Measurements from ENCODE around the gene FABP7. TPM values are rescaled to one million over a fixed set of nuclear protein-coding genes. Genes with fewer than 3 reads are reported as not detected.
A peak's percentile ranks its signal among the peaks of the same experiment; 100 is the strongest.

Gene FABP7
- total and polyA plus RNA-seq, 2 of the 13 experiments (the other 11 are each of a cell fraction or from before 2014, with no cell fraction given): not detected

DNA sequence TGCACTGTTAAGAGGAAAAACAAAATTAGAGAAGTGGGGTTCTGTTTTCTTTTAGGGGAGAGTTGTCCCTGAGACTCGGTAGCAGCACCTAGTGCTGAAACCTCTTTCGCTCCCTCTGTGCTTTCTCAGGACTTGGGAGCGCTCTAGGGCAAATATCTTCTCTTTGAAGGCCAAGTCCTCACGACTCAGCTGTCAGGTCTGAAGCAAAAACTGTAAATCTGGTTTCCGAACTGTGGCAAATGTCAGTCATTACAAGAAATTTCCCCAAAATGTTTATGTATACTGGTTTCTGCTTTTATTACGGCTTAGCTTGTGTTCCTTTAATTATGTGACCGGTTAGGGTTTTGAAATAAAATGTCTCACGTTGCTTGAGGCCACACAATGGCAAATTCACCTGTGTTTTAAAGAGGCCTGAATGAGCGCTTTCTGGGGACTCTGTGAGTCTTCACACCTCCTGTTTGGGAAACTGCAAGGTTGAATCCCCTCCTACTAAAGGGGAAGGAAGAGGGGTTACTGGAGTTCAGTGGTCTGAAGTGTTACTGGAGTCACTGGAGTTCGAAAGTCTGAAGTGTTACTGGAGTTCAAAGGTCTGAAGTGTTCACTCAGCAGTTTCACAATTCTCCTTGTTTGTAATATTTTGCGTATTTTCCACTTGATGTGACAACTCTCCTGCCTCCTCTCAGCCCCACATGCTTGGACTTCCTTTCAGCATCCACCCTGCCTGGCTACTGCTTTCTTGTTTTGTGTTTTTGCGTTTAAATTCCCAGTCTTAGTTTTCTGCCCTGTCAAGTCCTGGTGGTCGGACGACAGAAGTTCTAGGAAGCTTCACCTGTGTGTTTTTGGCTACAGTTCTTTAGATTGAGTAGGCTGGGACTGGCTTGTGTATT is 11.2 kb downstream of the FABP7 start (continued):
- TF ChIP-seq, protein P1, sequence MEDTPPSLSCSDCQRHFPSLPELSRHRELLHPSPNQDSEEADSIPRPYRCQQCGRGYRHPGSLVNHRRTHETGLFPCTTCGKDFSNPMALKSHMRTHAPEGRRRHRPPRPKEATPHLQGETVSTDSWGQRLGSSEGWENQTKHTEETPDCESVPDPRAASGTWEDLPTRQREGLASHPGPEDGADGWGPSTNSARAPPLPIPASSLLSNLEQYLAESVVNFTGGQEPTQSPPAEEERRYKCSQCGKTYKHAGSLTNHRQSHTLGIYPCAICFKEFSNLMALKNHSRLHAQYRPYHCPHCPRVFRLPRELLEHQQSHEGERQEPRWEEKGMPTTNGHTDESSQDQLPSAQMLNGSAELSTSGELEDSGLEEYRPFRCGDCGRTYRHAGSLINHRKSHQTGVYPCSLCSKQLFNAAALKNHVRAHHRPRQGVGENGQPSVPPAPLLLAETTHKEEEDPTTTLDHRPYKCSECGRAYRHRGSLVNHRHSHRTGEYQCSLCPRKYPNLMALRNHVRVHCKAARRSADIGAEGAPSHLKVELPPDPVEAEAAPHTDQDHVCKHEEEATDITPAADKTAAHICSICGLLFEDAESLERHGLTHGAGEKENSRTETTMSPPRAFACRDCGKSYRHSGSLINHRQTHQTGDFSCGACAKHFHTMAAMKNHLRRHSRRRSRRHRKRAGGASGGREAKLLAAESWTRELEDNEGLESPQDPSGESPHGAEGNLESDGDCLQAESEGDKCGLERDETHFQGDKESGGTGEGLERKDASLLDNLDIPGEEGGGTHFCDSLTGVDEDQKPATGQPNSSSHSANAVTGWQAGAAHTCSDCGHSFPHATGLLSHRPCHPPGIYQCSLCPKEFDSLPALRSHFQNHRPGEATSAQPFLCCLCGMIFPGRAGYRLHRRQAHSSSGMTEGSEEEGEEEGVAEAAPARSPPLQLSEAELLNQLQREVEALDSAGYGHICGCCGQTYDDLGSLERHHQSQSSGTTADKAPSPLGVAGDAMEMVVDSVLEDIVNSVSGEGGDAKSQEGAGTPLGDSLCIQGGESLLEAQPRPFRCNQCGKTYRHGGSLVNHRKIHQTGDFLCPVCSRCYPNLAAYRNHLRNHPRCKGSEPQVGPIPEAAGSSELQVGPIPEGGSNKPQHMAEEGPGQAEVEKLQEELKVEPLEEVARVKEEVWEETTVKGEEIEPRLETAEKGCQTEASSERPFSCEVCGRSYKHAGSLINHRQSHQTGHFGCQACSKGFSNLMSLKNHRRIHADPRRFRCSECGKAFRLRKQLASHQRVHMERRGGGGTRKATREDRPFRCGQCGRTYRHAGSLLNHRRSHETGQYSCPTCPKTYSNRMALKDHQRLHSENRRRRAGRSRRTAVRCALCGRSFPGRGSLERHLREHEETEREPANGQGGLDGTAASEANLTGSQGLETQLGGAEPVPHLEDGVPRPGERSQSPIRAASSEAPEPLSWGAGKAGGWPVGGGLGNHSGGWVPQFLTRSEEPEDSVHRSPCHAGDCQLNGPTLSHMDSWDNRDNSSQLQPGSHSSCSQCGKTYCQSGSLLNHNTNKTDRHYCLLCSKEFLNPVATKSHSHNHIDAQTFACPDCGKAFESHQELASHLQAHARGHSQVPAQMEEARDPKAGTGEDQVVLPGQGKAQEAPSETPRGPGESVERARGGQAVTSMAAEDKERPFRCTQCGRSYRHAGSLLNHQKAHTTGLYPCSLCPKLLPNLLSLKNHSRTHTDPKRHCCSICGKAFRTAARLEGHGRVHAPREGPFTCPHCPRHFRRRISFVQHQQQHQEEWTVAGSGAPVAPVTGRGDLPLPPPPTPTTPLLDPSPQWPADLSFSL (CRISPR knock-in tag; IDR thresholded peaks at IDR 0.05): peak; percentile 50; the same call in 1 of the 2 replicates
- TF ChIP-seq ETV5 (CRISPR knock-in tag; IDR thresholded peaks at IDR 0.05; ENCODE audit: borderline replicate concordance) (no peak; the same call in 1 of the 2 replicates), ZNF331 (CRISPR knock-in tag; IDR thresholded peaks at IDR 0.05) (peak; percentile 48), ZBTB42 (CRISPR knock-in tag; IDR thresholded peaks at IDR 0.05) (no peak), KLF6 (CRISPR knock-in tag; IDR thresholded peaks at IDR 0.05) (peak; percentile 59; the same call in 1 of the 2 replicates), ZNF816 (CRISPR knock-in tag; IDR thresholded peaks at IDR 0.05; ENCODE audit: borderline replicate concordance) (no peak; the same call in 1 of the 2 replicates), ZNF383 (CRISPR knock-in tag; IDR thresholded peaks at IDR 0.05; ENCODE audit: borderline replicate concordance) (no peak), ZNF547 (CRISPR knock-in tag; IDR thresholded peaks at IDR 0.05) (no peak), ZNF567 (CRISPR knock-in tag; IDR thresholded peaks at IDR 0.05; ENCODE audit: borderline replicate concordance) (no peak), BCLAF1 (IDR thresholded peaks at IDR 0.05) (no peak), SNRNP70 (IDR thresholded peaks at IDR 0.05; ENCODE audit: low read depth, low read length) (no peak), ZFX (CRISPR knock-in tag; IDR thresholded peaks at IDR 0.05; ENCODE audit: low read depth) (no peak; the same call in 1 of the 2 replicates), PRMT3 (CRISPR knock-in tag; IDR thresholded peaks at IDR 0.05; ENCODE audit: borderline replicate concordance, low read depth) (no peak), ZNF839 (CRISPR knock-in tag; IDR thresholded peaks at IDR 0.05; ENCODE audit: borderline replicate concordance) (no peak), THAP8 (CRISPR knock-in tag; IDR thresholded peaks at IDR 0.05; ENCODE audit: borderline replicate concordance) (no peak), SP1 (IDR thresholded peaks at IDR 0.05) (no peak), SP1 (CRISPR knock-in tag; IDR thresholded peaks at IDR 0.05) (no peak)
- TF ChIP-seq, protein P2, sequence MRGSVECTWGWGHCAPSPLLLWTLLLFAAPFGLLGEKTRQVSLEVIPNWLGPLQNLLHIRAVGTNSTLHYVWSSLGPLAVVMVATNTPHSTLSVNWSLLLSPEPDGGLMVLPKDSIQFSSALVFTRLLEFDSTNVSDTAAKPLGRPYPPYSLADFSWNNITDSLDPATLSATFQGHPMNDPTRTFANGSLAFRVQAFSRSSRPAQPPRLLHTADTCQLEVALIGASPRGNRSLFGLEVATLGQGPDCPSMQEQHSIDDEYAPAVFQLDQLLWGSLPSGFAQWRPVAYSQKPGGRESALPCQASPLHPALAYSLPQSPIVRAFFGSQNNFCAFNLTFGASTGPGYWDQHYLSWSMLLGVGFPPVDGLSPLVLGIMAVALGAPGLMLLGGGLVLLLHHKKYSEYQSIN (CRISPR knock-in tag; IDR thresholded peaks at IDR 0.05; ENCODE audit: borderline replicate concordance): no peak
